HG03378 (cell line): ENCODE data around the gene ZNF562.

ENCODE experiments used
- ATAC-seq: cut with Tn5 transposase; IDR thresholded peaks from one replicate; pipeline ENCODE4 v1.9.1; 2021; ENCODE audit warnings: mild to moderate bottlenecking, moderate library complexity; ENCODE audit not compliant: unreplicated experiment

ZNF562 gene

GRCh38 chr19:9645472-9645871, 29.4 kb downstream of the ZNF562 start:
- no peak for ATAC-seq

DNA sequence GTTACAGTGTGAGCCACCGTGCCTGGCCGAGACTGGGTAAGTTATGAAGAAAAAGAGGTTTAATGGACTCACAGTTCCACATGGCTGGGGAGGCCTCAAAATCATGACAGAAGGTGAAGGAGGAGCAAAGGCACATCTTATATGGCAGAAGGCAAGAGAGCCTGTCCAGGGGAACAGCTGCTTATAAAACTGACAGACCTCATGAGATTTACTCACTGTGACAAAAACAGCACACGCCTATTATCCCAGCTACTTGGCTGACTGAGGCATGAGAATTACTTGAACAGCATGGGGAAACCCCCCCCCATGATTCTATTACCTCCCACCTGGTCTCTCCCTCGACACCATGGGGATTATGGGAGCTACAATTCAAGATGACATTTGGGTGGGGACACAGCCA, 30.4 kb downstream of the ZNF562 start:
- no peak for ATAC-seq

DNA sequence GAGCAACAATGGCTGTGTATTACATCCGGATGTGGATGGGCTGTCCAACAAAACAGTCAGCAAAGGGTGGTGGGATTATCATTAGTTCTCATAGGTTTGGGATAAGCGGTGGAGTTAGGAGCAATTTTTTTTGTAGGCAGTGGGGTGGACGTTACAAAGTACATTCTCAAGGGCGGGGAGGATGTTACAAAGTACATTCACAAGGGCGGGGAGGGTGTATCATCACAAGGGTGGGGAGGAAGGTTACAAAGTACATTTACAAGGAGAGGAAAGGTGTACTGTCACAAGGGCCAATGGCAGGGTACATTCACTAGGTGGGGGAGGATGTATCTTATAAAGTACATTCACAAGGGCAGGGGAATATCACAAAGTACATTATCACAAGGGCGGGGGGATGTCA, 33.1 kb downstream of the ZNF562 start:
- no peak for ATAC-seq

- no peak for ATAC-seq
Measured at GRCh38 chr19:9640956-9641355, 33.9 kb downstream of the ZNF562 start.

- ATAC-seq: no peak
Measured at GRCh38 chr19:9636018-9636417, 38.9 kb downstream of the ZNF562 start.

GRCh38 chr19:9627856-9628255, 47.0 kb downstream of the ZNF562 start:
- ATAC-seq: no peak

DNA sequence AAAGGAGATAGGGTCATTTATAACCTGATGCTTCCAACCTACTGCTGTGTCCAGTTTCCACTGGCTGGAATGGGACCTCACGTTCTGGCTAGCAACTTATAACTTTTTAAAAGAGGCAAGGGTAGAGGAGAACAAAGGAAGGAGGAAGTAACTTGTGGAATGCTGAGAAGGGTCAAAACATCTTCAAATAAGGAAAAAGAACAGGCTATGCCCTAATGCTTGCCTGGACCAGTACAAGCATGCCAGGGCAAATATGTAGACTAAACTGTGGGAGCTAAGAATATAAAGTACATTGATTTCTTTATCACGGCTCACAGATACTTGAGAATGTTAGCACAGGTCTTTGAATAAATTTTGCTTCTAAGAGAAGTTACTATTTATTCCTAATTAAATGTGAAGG, 52.4 kb downstream of the ZNF562 start:
- ATAC-seq: no peak

DNA sequence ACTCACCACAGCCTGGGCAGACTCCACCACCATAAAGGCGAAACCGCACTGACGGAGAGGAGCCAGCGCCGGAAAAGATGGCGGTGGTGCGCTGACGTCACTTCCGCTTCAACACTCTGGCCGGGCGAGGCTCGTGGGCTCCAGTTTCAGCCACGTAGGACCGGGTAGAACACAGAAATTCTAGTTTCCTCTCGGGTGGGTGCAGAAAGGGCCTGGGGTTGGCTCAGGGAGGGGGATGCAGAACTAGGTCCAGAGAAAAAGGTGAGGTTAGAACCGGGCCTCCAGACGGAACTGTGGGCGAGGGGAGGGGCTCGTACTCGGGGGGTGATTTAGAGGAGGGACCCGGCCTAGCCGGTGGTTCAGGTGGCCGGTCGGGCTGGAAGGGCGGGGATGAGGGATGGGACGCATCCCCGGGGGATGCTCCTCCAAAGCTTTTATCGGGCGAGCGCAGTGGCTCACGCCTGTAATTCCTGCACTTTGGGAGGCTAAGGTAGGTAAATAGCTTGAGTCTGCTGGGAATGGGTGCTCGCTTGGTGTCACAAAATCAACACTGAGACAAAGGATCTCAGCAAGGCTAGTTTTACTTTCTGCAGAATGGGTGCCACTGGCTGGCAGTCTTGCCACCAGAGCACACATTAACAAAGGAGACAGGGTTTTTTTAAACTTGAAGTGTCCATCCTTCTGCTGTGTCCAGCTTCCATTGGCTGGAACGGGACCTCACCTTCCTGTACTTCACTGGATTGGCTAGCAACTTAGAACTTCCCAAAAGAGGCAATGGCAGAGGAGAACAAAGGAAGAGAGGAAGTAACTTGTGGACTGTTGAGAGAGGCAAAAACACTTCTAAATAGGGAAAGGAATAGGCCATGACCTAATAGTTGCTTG, 53.5 kb downstream of the ZNF562 start, which contains the start of gene ZNF561:
Gene ZNF561 (minus strand): TSS at position 77 of the 882 bp plus-strand sequence. CDS start 1,776 bp downstream, outside the sequence.
- ATAC-seq: peak; percentile 64

DNA sequence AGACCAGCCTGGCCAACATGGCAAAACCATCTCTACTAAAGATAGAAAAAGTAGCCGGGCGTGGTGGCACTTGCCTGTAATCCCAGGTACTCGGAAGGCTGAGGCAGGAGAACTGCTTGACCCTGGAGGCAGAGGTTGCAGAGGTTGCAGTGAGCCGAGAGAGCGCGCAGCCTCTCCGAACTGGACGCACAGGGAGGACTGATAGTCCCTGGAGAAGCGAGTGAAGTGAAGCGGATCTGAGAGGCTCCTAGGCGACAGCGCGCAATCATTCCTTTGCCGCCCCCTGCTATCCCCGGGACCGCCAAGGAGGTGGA, 54.1 kb downstream of the ZNF562 start:
- ATAC-seq: peak; percentile 19

DNA sequence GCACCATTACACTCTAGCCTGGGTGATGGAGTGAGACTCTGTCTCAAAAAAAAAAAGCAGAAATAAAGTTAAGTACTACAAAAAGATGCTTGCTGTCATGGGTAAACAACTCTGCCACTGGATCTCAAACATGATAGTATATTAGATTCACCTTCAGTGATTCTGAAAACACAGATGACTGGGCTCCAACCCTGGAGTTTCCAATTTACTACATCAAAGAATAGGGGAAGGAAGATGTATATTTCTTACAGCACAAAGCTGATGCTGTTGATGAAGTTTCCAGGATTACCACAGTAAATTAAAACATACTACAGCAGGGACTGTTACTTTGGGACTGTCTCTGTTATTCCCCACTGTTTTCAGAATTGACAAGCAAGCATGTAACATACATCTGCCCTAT, 59.1 kb downstream of the ZNF562 start:
- ATAC-seq: no peak

DNA sequence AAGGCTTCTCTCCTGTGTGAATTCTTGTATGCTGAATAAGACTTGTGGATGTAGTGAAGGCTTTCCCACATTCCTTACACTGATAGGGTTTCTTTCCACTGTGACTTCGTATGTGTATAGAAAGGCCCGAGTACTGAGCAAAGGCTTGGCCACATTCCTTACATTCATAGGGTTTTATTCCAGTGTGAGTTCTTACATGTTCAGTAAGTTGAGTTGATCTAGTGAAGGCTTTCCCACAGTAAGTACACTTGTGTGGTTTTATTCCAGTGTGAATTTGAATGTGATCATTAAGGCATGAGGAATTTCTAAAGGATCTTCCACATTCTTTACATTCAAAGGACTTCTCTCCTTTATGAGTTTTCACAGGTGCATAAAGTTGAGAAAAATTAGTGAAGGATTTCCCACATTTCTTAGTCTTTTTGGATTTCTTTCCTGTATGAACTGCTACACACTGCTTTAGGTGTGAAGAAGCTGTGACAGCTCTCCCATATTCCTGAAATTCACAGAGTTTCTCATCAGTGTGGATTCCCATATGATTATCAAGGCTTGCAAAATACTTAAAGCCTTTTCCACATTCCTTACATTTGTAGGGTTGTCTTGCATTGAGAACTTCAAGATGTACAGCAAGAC, 64.3 kb downstream of the ZNF562 start:
- ATAC-seq: no peak

GRCh38 chr19:9608912-9609311, 66.0 kb downstream of the ZNF562 start:
- no peak for ATAC-seq

DNA sequence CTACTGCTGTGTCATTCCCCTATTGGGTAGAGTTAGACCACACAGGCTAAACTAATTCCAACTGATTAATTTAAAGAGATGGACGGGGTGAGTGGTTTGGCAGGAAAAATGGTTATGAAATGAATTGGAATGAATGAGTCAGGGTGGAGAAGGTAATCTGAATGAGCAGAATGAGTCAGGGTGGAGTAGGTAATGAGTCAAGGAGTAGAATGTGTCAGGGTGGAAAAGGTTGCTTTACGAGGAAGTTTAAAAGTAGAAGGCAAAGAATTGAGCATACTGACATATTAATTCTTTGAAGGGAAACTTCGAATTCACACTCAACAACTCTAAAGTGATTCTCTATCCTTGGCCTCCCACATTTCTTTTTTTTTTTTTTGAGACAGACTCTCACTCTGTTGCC, 77.9 kb downstream of the ZNF562 start:
- no peak for ATAC-seq
